MM.1S (cell line): ENCODE results near the gene TRIML1.

ENCODE experiments used
- EZH2 ChIP-seq: fragments of 300-600 bp; sonication (generic); optimal IDR thresholded peaks from 2 replicates; pipeline ENCODE3; 2017; ENCODE audit warnings: low read depth, mild to moderate bottlenecking, antibody characterized with exemption, low read length, mixed read lengths
- EZH2phosphoT487 ChIP-seq: fragments of 300-600 bp; sonication (generic); IDR thresholded peaks from 2 replicates; pipeline ENCODE4 v1.6.1; 2018; ENCODE audit warnings: antibody characterized with exemption, low read length
- TF ChIP-seq, protein P1 (sequence below): fragments of 300-600 bp; sonication (generic); IDR thresholded peaks from 2 replicates; pipeline ENCODE4 v1.5.1; 2016; ENCODE audit warnings: antibody characterized with exemption, low read length, mixed read lengths

DNA sequence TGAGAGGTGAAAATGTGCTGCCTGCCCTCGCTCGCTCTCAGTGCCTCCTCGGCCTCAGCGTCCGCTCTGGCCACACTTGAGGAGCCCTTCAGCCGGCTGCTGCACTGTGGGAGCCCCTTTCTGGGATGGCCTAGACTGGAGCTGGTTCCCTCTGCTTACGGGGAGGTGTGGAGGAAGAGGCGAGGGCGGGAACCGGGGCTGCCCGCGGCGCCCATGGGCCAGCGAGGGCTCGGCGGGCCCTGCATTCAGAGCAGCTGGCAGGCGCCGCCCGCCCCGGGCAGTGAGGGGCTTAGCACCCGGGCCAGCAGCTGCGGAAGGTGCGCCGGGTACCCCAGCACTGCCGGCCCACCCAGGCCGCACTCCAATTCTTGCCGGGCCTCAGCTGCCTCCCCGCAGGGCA is 39.6 kb downstream of the TRIML1 start:
- TF ChIP-seq, protein P1, sequence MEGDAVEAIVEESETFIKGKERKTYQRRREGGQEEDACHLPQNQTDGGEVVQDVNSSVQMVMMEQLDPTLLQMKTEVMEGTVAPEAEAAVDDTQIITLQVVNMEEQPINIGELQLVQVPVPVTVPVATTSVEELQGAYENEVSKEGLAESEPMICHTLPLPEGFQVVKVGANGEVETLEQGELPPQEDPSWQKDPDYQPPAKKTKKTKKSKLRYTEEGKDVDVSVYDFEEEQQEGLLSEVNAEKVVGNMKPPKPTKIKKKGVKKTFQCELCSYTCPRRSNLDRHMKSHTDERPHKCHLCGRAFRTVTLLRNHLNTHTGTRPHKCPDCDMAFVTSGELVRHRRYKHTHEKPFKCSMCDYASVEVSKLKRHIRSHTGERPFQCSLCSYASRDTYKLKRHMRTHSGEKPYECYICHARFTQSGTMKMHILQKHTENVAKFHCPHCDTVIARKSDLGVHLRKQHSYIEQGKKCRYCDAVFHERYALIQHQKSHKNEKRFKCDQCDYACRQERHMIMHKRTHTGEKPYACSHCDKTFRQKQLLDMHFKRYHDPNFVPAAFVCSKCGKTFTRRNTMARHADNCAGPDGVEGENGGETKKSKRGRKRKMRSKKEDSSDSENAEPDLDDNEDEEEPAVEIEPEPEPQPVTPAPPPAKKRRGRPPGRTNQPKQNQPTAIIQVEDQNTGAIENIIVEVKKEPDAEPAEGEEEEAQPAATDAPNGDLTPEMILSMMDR: no peak
- no peak for TF ChIP-seq EZH2
- no peak for TF ChIP-seq EZH2phosphoT487
